ENCODE data around the gene PCSK5. TPM values are rescaled to one million over a fixed set of nuclear protein-coding genes. Genes with fewer than 3 reads are reported as not detected.
"Not testable (repeated sequence)": the region's sequence is repeated elsewhere in the genome, so short reads cannot be mapped to it uniquely, and the experiment has no call there.

PCSK5 gene
- total RNA-seq, 4 donors from 2014 or later = 6.5 to 24.3 (median 12.4) TPM

- DNase-seq = no peak
- Histone ChIP-seq H3K27ac (no peak overlapping the region), H3K36me3 (no peaks in the 10 kb centered on the region), H3K27me3 (no peaks in the 10 kb centered on the region), H3K9me3 (no peaks in the 10 kb centered on the region), H3K4me1 (no peaks in the 10 kb centered on the region), H3K4me3 (no peak overlapping the region)
- intact Hi-C loops (cut with DNase I; ENCODE audit: low total_unique reads) = no loop called here
- TF ChIP-seq POLR2A (IDR thresholded peaks at IDR 0.05) = no peak
- TF ChIP-seq, protein P1, sequence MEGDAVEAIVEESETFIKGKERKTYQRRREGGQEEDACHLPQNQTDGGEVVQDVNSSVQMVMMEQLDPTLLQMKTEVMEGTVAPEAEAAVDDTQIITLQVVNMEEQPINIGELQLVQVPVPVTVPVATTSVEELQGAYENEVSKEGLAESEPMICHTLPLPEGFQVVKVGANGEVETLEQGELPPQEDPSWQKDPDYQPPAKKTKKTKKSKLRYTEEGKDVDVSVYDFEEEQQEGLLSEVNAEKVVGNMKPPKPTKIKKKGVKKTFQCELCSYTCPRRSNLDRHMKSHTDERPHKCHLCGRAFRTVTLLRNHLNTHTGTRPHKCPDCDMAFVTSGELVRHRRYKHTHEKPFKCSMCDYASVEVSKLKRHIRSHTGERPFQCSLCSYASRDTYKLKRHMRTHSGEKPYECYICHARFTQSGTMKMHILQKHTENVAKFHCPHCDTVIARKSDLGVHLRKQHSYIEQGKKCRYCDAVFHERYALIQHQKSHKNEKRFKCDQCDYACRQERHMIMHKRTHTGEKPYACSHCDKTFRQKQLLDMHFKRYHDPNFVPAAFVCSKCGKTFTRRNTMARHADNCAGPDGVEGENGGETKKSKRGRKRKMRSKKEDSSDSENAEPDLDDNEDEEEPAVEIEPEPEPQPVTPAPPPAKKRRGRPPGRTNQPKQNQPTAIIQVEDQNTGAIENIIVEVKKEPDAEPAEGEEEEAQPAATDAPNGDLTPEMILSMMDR (IDR thresholded peaks at IDR 0.05) = no peak
These were observed 467.1 kb downstream of the PCSK5 start for GRCh38 chr9:76357555-76357954.

- TF ChIP-seq POLR2A (IDR thresholded peaks at IDR 0.05) = no peak
- TF ChIP-seq, protein P1 (IDR thresholded peaks at IDR 0.05) = no peak
These were observed 468.3 kb downstream of the PCSK5 start for GRCh38 chr9:76358628-76359280.

GRCh38 chr9:76359365-76359764 is 468.9 kb downstream of the PCSK5 start:
- no peak for TF ChIP-seq POLR2A (IDR thresholded peaks at IDR 0.05)
- TF ChIP-seq, protein P1 (IDR thresholded peaks at IDR 0.05) = no peak
- intact Hi-C loops (cut with DNase I; ENCODE audit: low total_unique reads) = no loop called here
- Histone ChIP-seq H3K4me1 (no peaks in the 10 kb centered on the region), H3K27ac (no peak overlapping the region), H3K4me3 (no peak overlapping the region), H3K36me3 (no peaks in the 10 kb centered on the region), H3K9me3 (no peaks in the 10 kb centered on the region), H3K27me3 (no peaks in the 10 kb centered on the region)
- DNase-seq = no peak

More at GRCh38 chr9:76358628-76359280, 468.3 kb downstream of the PCSK5 start:
- Histone ChIP-seq H3K4me3 (no peak overlapping the region), H3K36me3 (no peaks in the 10 kb centered on the region), H3K27me3 (no peaks in the 10 kb centered on the region), H3K27ac (no peak overlapping the region), H3K9me3 (no peaks in the 10 kb centered on the region), H3K4me1 (no peaks in the 10 kb centered on the region)
- intact Hi-C loops (cut with DNase I; ENCODE audit: low total_unique reads) = no loop called here
- DNase-seq = no peak

GRCh38 chr9:76359766-76360165 is 469.3 kb downstream of the PCSK5 start:
- intact Hi-C loops (cut with DNase I; ENCODE audit: low total_unique reads) = no loop called here
- TF ChIP-seq, protein P1 (IDR thresholded peaks at IDR 0.05) = no peak
- TF ChIP-seq POLR2A (IDR thresholded peaks at IDR 0.05) = no peak
- no peaks in the 10 kb centered on the region for H3K4me1 ChIP-seq

GRCh38 chr9:76362332-76363031 is 472.0 kb downstream of the PCSK5 start:
- DNase-seq; intact Hi-C loops (cut with DNase I; ENCODE audit: low total_unique reads); H3K27me3 ChIP-seq; H3K4me1 ChIP-seq; H3K36me3 ChIP-seq; H3K9me3 ChIP-seq; H3K4me3 ChIP-seq; H3K27ac ChIP-seq: not testable (repeated sequence)

More at GRCh38 chr9:76359766-76360165, 469.3 kb downstream of the PCSK5 start:
- DNase-seq = no peak
- no peak overlapping the region for H3K27ac ChIP-seq
- H3K9me3 ChIP-seq = no peaks in the 10 kb centered on the region
- no peaks in the 10 kb centered on the region for H3K36me3 ChIP-seq
- H3K27me3 ChIP-seq = no peaks in the 10 kb centered on the region
- H3K4me3 ChIP-seq = no peak overlapping the region
